CD14-positive monocyte (primary cell): Measurements from ENCODE around the gene SMG6. TPM values are rescaled to one million over a fixed set of nuclear protein-coding genes. Genes with fewer than 3 reads are reported as not detected.

Source experiments
- DNase-seq, 3 donors: peaks; one replicate each; pipeline ENCODE4 v3.0.0-alpha.2; 2011 to 2022
- H2AFZ ChIP-seq: 2 replicates; pipeline ENCODE4 v1.6.0; 2012; ENCODE audit warnings: mild to moderate bottlenecking, low read depth, low read length, inconsistent platforms; ENCODE audit not compliant: insufficient read depth, poor library complexity, severe bottlenecking
- H3K27ac ChIP-seq, 2 donors: 1 replicate in 1 of 2; 2 replicates in 1 of 2; pipeline ENCODE4 v1.5.1; 2012 to 2013; ENCODE audit warnings: low read length in 2 of 2, control low read depth in 1 of 2, inconsistent platforms in 1 of 2, low read depth in 1 of 2, mild to moderate bottlenecking in 1 of 2
- H3K27me3 ChIP-seq, 2 donors: one replicate each; pipeline versions ENCODE4 v1.6.0 to v1.6.1; 2011 to 2013; ENCODE audit warnings: low read length in 2 of 2; ENCODE audit not compliant: control insufficient read depth in 2 of 2, insufficient read depth in 2 of 2
- H3K36me3 ChIP-seq, 2 donors: replicated peaks in 1 of 2; 1 replicate in 1 of 2; 2 replicates in 1 of 2; pipeline versions ENCODE4 v1.5.1 to v1.6.1; 2012 to 2013; ENCODE audit warnings: low read length in 2 of 2, control low read depth in 1 of 2, inconsistent platforms in 1 of 2, mild to moderate bottlenecking in 1 of 2; ENCODE audit not compliant: insufficient read depth in 2 of 2, control insufficient read depth in 1 of 2
- H3K4me1 ChIP-seq, 2 donors: 1 replicate in 1 of 2; 2 replicates in 1 of 2; pipeline versions ENCODE4 v1.5.1 to v1.6.1; 2012 to 2013; ENCODE audit warnings: low read length in 2 of 2, control low read depth in 1 of 2, inconsistent platforms in 1 of 2, mild to moderate bottlenecking in 1 of 2, moderate library complexity in 1 of 2; ENCODE audit not compliant: insufficient read depth in 2 of 2, control insufficient read depth in 1 of 2
- H3K4me2 ChIP-seq: replicated peaks from 2 replicates; pipeline ENCODE3; 2012; ENCODE audit warnings: low read length, moderate library complexity, mild to moderate bottlenecking; ENCODE audit not compliant: poor library complexity, severe bottlenecking; ENCODE audit errors: extremely low read depth
- H3K4me3 ChIP-seq, 3 experiments: fragments of 200-600 bp in 1 of 3; sonication (generic) in 1 of 3; replicated peaks in 1 of 3; 1 replicate in 2 of 3; 2 replicates in 1 of 3; pipeline ENCODE4 v1.5.1; 2011 to 2013; ENCODE audit warnings: low read length in 3 of 3, mild to moderate bottlenecking in 3 of 3, control low read depth in 2 of 3, low read depth in 2 of 3, inconsistent platforms in 1 of 3, moderate library complexity in 1 of 3
- H3K79me2 ChIP-seq: 2 replicates; pipeline ENCODE4 v1.6.0; 2012; ENCODE audit warnings: mild to moderate bottlenecking, control low read depth, inconsistent platforms, low read length, moderate library complexity; ENCODE audit not compliant: insufficient read depth
- H3K9ac ChIP-seq: 2 replicates; pipeline ENCODE4 v1.6.0; 2017; ENCODE audit warnings: low read length, mild to moderate bottlenecking; ENCODE audit not compliant: insufficient read depth, poor library complexity, severe bottlenecking
- H3K9me3 ChIP-seq, 2 donors: replicated peaks in 1 of 2; 1 replicate in 1 of 2; 2 replicates in 1 of 2; pipeline versions ENCODE4 v1.5.1 to v1.6.1; 2012 to 2013; ENCODE audit warnings: low read length in 2 of 2, control low read depth in 1 of 2; ENCODE audit not compliant: control insufficient read depth in 1 of 2, insufficient read depth in 1 of 2
- H4K20me1 ChIP-seq: 2 replicates; pipeline ENCODE4 v1.6.0; 2012; ENCODE audit warnings: mild to moderate bottlenecking, low read length, control low read depth, moderate library complexity; ENCODE audit not compliant: insufficient read depth
- H3K27ac Mint-ChIP-seq, 7 donors: one replicate each; pipeline ENCODE4 v1.8.0; 2020; ENCODE audit warnings: mild to moderate bottlenecking in 7 of 7, mixed read lengths in 7 of 7, moderate library complexity in 6 of 7, inconsistent platforms in 2 of 7
- H3K27me3 Mint-ChIP-seq, 3 donors: one replicate each; pipeline ENCODE4 v1.8.0; 2021 to 2022; ENCODE audit warnings: low read depth in 3 of 3, mild to moderate bottlenecking in 3 of 3, mixed read lengths in 3 of 3, moderate library complexity in 3 of 3, inconsistent platforms in 1 of 3
- H3K36me3 Mint-ChIP-seq, 2 donors: one replicate each; pipeline ENCODE4 v1.8.0; 2020; ENCODE audit warnings: mixed read lengths in 2 of 2, inconsistent platforms in 1 of 2, mild to moderate bottlenecking in 1 of 2
- H3K4me1 Mint-ChIP-seq: one replicate; pipeline ENCODE4 v1.8.0; 2020; ENCODE audit warnings: mild to moderate bottlenecking, mixed read lengths
- H3K4me3 Mint-ChIP-seq, 2 donors: one replicate each; pipeline ENCODE4 v1.8.0; 2020; ENCODE audit warnings: mild to moderate bottlenecking in 2 of 2, mixed read lengths in 2 of 2, moderate library complexity in 1 of 2
- H3K9me3 Mint-ChIP-seq, 7 donors: one replicate each; pipeline ENCODE4 v1.8.0; 2020 to 2022; ENCODE audit warnings: mixed read lengths in 7 of 7, mild to moderate bottlenecking in 6 of 7, moderate library complexity in 6 of 7, inconsistent platforms in 2 of 7
- CTCF ChIP-seq: fragments of 200-600 bp; IDR thresholded peaks from one replicate; pipeline ENCODE4 v1.8.0; 2022; ENCODE audit warnings: antibody characterized with exemption, mild to moderate bottlenecking
- WGBS: methylation state at CpG from one replicate; pipeline ENCODE4 v1.1.5; 2013; ENCODE audit warnings: missing lambda C conversion rate; ENCODE audit not compliant: insufficient coverage; 5-methylcytosine and 5-hydroxymethylcytosine counted together
- intact Hi-C, 2 donors: fragments of 100-400 bp; cut with micrococcal nuclease; formaldehyde crosslinking; loops; one replicate each; pipeline versions ENCODE4 v1.15.0 to v1.15.1; 2023
- polyA plus RNA-seq, 3 donors: library from polyadenylated mRNA; depleted of rRNA in 1 of 3; unstranded in 2 of 3; stranded (reverse) in 1 of 3; fragments of 300-500 nt in 2 of 3; fragments of >200 nt in 1 of 3; fragmentation: Illumina TruSeq in 2 of 3; gene quantifications; 1 replicate in 2 of 3; 2 replicates in 1 of 3; pipeline ENCODE4 v1.2.3, GENCODE V29; 2012 to 2021

Gene SMG6
- polyA plus RNA-seq, 3 donors, result 0.67 to 7.1 (median 1.1) TPM

DNA sequence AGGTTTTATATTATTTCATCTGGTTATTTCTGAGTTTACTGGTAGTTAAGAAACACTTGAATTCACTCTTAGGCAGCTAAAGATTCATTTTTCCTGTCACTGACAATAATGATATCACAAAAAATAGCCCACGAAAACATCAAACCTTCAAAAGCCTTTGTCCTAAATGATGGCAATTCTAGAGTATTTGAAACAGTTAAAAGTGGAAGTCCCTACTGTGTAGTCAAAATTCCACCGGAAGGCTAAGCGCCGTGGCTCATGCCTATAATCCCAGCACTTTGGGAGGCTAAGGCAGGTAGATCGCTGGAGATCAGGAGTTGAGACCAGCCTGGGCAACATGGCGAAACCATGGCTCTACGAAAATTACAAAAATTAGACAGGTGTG, 145.2 kb downstream of the SMG6 start:
- Histone ChIP-seq H2AFZ (no peak overlapping the region), H3K36me3 (peaks cover 0 to 13% of the 10 kb centered on the region in 2 donors), H4K20me1 (no peaks in the 10 kb centered on the region), H3K79me2 (no peaks in the 10 kb centered on the region), H3K9ac (no peak overlapping the region), H3K4me1 (peaks cover 38 to 42% of the 10 kb centered on the region in 2 donors), H3K9me3 (no peaks in the 10 kb centered on the region), H3K27me3 (no peaks in the 10 kb centered on the region), H3K4me3 (peak overlapping the region in 1 of 3 experiments; percentile 53), H3K27ac (peak overlapping the region; percentile 34 to 95), H3K4me2 (peak overlapping the region; percentile 54)
- Mint-ChIP-seq H3K9me3 (no peaks in the 10 kb centered on the region), H3K4me3 (peak overlapping the region in 1 of 2 donors; percentile 67), H3K36me3 (peaks cover 20 to 32% of the 10 kb centered on the region in 2 donors), H3K4me1 (peaks cover 42% of the 10 kb centered on the region), H3K27ac (peak overlapping the region; percentile 92 to 99 (median 95)), H3K27me3 (peaks cover 0 to 2% (median 2%) of the 10 kb centered on the region in 3 donors)
- DNase-seq, result peak; percentile 11 to 49 (median 20)
- WGBS, result 77% methylated on average over 4 of the region's 7 CpGs
- TF ChIP-seq CTCF, result no peak
- intact Hi-C loops, result loop anchor here (2.0 to 10.0 kb wide), 6 partner anchors 36 to 104 kb away; partner anchors contain the start of gene HIC1 (in 2 of the 2)

GRCh38 chr17:2157675-2158395, 145.8 kb downstream of the SMG6 start:
- Histone ChIP-seq H3K27me3 (no peaks in the 10 kb centered on the region), H3K4me1 (peaks cover 38 to 42% of the 10 kb centered on the region in 2 donors), H3K27ac (peak overlapping the region; percentile 64 to 95), H3K9me3 (no peaks in the 10 kb centered on the region), H4K20me1 (no peaks in the 10 kb centered on the region), H3K36me3 (peaks cover 0 to 16% of the 10 kb centered on the region in 2 donors), H3K9ac (peak overlapping the region; percentile 63), H3K4me2 (peak overlapping the region; percentile 54), H2AFZ (no peak overlapping the region), H3K79me2 (no peaks in the 10 kb centered on the region), H3K4me3 (peak overlapping the region in 2 of 3 experiments; percentile 15 to 53)
- no CpG with 5 or more reads among the region's 3 CpGs for WGBS
- peaks cover 25 to 30% of the 10 kb centered on the region in 2 donors for H3K36me3 Mint-ChIP-seq
- TF ChIP-seq CTCF, result no peak
- intact Hi-C loops, result loop anchor here (2.0 to 10.0 kb wide), 6 partner anchors 35 to 103 kb away; partner anchors contain the start of gene HIC1 (in 2 of the 2)
- peak; percentile 85 to 98 (median 95) for DNase-seq
- peak overlapping the region; percentile 48 to 67 for H3K4me3 Mint-ChIP-seq
- H3K27ac Mint-ChIP-seq, result peak overlapping the region; percentile 92 to 99 (median 95)
- H3K9me3 Mint-ChIP-seq, result no peaks in the 10 kb centered on the region
- H3K27me3 Mint-ChIP-seq, result peaks cover 0 to 2% (median 2%) of the 10 kb centered on the region in 3 donors
- H3K4me1 Mint-ChIP-seq, result peaks cover 42% of the 10 kb centered on the region
